Activated CD8-positive, alpha-beta memory T cell treated with anti-CD3 and anti-CD28 coated beads for 4 hours (primary cell): ENCODE data around the gene CFAP299.
"Not testable (repeated sequence)": the region's sequence is repeated elsewhere in the genome, so short reads cannot be mapped to it uniquely, and the experiment has no call there.

Experiments used
- DNase-seq, 2 donors: peaks; one replicate each; pipeline ENCODE4 v3.0.0-alpha.2; 2020; ENCODE audit warnings: low read depth in 2 of 2

Gene CFAP299

GRCh38 chr4:80717204-80717603, 381.7 kb downstream of the CFAP299 start:
- no peak for DNase-seq

- no peak for DNase-seq
Observed at GRCh38 chr4:80726471-80726870, 390.9 kb downstream of the CFAP299 start.

DNA sequence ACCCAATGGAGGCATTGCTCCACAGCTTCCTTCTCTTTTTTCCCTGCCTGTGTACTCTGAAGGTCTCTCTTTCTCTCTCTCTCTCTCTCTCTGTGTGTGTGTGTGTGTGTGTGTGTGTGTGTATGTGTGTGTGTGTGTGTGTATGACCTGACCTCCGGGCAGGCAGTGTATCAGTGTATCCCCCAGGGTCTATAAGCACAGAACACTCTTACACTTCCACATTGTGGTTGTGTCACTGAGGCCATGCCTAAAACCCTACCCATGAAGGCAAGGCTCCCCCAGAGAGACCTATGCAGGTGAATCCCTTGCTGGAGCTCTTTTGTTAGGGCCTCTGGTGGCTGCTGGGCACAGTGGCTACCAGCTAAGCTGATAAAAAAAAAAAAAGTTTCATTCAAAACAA, 394.6 kb downstream of the CFAP299 start:
- DNase-seq: no peak

DNA sequence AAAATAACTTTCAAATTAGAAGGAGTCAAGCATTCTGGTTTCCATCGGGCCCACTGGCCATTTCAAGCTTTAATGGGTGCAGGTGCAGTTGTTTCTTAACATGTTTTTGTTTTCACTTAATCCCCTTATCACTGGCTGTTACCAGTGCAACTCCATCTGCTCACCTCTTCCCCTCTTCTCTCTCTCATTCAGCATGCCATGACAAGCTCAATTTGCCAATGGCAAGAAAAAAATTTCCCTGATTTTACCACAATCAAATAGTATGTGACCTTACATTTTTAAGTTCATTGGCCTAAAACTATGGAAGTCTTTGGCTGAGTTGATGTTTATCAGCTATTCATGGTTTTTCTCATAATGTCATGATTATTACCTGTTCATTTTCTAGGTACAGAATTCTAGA, 395.9 kb downstream of the CFAP299 start:
- no peak for DNase-seq

DNA sequence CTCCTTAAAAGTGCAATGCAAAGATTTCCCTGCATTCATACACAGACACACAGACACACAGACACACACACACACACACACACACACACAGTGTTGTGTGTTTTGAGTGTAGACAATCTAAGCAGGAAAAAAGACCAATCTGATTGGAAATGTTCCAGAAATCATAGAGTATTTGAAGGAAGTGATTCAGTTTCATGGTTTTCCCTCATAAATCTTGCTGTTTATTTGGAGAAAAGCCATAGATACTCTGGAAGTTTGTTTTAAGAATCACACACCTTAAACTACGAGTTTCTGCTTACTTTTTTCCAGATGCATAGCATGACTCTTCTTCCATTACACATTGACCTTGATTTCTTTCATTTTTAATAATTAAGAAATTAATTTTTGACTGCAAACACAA, 396.5 kb downstream of the CFAP299 start:
- no peak for DNase-seq

DNA sequence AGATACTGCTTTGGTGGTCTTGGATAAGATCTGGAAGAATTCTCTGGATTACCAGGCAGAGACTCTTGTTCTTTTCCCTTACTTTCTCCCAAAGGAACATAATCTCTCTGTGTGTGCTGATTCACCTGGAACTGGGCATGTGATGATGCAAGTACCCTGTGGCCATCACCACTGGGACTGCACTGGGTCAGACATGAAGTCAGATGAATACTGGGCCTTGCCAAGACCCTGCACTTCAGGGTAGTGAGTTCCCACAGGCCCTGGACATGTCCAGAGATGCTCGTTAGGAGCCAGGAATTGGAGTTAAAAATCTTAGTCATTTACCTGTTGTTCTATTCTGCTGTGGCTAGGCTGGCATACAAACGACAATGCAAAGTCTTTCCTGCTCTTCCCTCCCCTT, 404.8 kb downstream of the CFAP299 start:
- no peak for DNase-seq

DNA sequence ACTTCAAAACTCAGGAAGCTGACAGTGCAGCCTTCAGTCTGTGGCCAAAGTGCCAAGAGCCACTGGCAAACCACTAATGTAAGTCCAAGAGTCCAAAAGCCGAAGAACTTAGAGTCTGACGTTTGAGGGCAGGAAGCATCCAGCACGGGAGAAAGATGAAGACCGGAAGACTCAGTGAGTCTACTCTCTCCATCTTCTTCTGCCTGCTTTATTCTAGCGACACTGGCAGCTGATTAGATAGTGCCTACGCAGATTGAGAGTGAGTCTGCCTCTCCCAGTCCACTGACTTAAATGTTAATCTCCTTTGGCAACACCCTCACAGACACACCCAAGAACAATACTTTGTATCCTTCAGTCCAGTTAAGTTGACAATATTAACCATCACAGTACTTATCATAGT, 414.0 kb downstream of the CFAP299 start:
- not testable (repeated sequence) for DNase-seq

DNA sequence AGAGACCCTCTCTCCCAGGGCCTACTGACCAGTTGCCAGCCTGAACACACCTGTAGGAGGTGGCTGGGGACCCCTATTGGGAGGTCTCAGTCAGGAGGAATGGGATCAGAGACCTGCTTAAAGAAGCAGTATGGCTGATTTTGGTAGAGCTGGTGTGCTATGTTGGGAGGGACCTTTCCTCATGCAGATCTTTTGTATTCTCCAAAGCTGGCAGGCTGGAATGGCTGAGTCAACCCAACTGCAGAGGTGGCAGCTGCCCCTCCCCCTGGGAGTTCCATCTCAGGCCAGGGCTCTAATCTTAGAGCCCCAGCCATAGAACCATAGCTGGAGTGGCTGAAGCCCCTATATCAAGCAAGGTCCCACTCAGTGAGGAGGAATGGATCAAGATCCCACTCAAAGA, 415.7 kb downstream of the CFAP299 start:
- DNase-seq: no peak

DNA sequence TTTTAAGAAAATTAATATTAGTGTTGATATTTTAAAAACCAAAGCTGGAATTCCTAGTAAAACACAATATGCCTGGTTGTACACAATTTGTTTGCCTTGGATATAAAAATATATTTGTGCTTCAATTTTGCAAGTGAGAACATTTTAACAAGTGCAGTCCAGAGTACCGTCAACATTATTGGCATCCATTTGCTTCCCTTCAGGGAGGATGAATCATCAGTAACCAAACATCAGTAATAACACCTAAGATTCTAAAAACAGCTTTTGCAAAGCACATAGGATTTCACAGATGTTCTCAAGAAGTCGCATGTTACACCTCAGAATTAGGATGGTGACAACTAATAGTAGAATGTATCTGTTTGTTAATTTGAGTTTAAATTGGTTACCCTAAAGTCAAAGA, 432.4 kb downstream of the CFAP299 start:
- no peak for DNase-seq

GRCh38 chr4:80776168-80776567, 440.6 kb downstream of the CFAP299 start:
- DNase-seq: no peak

- DNase-seq: no peak
Observed at GRCh38 chr4:80781431-80781830, 445.9 kb downstream of the CFAP299 start.

DNA sequence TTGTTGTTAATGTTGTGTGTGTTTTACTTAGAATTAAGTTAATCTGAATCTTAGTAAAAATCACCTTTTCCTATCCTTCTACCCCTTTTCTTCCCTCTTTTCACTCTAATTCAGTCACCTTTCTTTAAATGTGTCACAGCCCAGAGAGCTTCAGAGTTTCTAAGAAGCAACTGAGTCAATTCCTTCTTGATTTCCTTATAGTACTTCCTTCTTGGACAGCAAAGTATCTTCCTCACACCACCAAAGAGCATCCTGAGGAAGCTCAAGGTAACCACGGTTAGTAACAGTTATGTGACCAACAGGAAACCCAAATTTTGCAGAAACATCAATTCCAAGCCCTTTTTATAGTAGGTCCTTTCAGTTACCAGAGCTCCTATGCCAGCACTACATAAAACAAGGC, 451.8 kb downstream of the CFAP299 start:
- DNase-seq: no peak

DNA sequence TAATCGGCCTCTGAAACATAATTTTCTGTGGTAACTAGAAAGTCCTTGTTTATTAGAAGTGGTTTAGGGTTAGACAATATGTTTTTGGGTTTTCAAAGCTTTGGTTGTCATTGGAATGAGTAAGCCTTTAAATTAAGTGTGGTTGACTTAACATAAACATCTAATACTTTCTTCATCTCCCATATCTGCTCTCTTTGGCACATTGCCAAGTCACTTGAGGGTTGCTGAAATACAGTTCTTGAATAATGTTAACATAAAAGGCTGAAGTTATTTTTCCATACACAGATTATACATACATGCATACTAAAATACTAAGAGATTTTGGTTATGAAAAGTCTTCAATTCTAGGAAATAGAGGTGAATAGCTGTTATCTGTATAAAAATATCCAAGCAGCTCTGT, 453.3 kb downstream of the CFAP299 start:
- DNase-seq: no peak

- no peak for DNase-seq
Observed at GRCh38 chr4:80790152-80790551, 454.6 kb downstream of the CFAP299 start.

GRCh38 chr4:80793660-80794059, 458.1 kb downstream of the CFAP299 start:
- not testable (repeated sequence) for DNase-seq

- DNase-seq: no peak
Observed at GRCh38 chr4:80798082-80798481, 462.6 kb downstream of the CFAP299 start.

DNA sequence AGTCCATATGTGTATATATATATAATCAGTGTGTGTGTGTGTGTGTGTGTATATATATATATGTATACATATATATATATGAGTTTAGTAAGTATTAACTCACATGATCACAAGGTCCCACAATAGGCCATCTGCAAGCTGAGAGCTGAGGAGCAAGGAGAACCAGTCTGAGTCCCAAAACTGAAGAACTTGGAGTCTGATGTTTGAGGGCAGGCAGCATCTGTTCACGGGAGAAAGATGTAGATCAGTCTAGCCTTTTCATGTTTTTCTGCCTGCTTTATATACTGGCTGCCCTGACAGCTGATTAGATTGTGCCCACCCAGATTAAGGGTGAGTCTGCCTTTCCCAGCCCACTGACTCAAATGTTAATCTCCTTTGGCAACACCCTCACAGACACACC, 465.2 kb downstream of the CFAP299 start:
- not testable (repeated sequence) for DNase-seq

- DNase-seq: no peak
Observed at GRCh38 chr4:80803337-80803736, 467.8 kb downstream of the CFAP299 start.

DNA sequence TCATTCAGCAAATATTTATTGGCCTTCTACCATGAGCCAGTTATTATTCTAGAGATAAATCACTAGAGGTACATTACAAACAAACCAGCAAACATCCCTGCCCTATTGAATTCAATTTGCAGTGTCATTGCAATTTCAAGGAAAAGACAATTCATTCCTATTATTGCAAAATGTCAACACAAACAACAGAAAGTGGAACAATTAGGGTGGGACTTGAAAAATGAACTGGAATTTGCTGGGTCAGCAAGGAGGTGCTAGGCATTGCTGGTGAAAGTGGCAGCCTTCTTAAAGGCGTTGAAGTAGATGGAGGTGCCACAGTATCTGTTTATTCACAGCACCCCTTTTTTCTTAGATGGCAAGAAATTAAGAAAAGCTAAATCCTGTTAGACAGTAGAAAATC, 470.9 kb downstream of the CFAP299 start:
- no peak for DNase-seq

DNA sequence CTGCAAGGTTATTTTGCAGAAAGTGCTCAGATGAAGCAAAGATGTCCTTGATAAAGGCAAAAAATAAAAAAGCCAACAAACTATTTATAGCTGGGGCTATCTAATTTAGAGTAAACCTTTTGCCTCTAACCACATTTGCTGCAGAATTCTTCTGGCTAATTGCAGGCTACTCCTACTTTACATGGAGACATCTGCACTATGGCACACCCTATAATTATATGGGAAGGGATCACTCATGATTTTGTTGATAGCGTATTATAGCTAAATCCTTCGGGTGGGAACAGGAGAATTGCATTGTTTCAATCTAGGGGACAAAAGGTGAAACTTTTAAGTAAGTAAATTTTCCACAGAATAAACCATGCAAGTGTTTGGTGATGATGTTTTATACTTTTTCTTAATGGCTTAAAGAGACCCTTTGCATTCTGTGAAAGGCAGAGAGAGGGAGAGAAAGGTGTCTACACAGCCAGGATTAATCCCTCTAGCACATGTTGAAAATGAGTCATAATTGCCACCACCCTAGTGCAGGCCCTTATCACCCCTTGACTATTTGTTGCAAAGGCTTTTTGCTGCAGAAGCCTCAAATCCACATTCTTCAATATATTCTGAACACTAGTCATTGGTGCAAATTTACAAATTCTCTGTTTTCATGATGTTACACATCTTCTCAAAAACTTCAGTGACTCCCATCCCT, 473.7 kb downstream of the CFAP299 start:
- no peak for DNase-seq

DNA sequence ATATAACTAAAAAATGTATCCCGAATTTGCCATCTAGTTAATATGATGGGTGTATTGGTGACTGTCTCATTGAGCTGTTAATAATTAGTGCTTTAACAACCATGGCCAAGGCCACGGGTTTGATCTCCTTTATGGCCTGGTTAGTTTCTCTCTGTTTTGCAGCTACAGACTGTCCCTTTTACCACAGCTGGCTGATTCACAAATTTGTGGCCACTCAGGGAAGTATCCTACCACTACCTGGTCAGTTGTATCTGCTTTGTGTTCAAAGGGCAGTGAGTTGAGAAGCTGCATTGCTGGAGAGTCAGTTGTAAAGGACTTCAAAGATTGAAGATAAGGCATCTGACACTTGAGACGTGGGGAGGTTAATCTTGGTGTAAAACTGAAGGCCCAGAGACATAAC, 475.9 kb downstream of the CFAP299 start:
- no peak for DNase-seq

GRCh38 chr4:80812145-80812544, 476.6 kb downstream of the CFAP299 start:
- no peak for DNase-seq

GRCh38 chr4:80814266-80814665, 478.7 kb downstream of the CFAP299 start:
- DNase-seq: no peak
